ENCODE measurements around the gene EEFSEC.

DNA sequence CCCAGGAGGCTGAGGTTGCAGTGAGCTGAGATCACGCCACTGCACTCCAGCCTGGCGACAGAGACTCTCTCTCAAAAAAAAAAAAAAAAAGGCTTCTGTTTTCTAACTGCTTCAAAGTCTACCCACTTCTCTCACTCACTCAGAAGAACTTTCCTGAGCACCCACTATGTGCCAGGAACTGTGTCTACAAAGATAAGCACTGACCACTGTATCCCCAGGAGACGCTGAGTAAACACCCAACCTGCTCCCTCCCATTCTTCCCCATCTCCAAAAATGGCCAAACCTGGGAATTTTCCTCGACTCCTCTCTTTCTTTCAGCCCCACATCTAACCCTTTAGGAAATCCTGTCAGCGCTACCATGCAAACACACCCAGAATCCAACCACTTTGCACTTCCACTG lies 42.1 kb upstream of the EEFSEC start:
- TF ChIP-seq, protein P1, sequence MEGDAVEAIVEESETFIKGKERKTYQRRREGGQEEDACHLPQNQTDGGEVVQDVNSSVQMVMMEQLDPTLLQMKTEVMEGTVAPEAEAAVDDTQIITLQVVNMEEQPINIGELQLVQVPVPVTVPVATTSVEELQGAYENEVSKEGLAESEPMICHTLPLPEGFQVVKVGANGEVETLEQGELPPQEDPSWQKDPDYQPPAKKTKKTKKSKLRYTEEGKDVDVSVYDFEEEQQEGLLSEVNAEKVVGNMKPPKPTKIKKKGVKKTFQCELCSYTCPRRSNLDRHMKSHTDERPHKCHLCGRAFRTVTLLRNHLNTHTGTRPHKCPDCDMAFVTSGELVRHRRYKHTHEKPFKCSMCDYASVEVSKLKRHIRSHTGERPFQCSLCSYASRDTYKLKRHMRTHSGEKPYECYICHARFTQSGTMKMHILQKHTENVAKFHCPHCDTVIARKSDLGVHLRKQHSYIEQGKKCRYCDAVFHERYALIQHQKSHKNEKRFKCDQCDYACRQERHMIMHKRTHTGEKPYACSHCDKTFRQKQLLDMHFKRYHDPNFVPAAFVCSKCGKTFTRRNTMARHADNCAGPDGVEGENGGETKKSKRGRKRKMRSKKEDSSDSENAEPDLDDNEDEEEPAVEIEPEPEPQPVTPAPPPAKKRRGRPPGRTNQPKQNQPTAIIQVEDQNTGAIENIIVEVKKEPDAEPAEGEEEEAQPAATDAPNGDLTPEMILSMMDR (IDR thresholded peaks at IDR 0.05) = no peak
- no peak for TF ChIP-seq POLR2A (IDR thresholded peaks at IDR 0.05)

All from adrenal gland (tissue), 5 donors.